Putamen (tissue), 1 donor: ENCODE data around the gene MTFMT.
"Not testable (repeated sequence)": the region's sequence is repeated elsewhere in the genome, so short reads cannot be mapped to it uniquely, and the experiment has no call there.

Experiments used
- DNase-seq: peaks from one replicate; pipeline ENCODE4 v3.0.0-alpha.2; 2016; ENCODE audit warnings: low spot score

The MTFMT gene

GRCh38 chr15:65028921-65029735, at the start of gene MTFMT:
Gene MTFMT (minus strand): TSS chr15:65029639. CDS start chr15:65029613, 26 bp downstream.
- peak; percentile 88 for DNase-seq

DNA sequence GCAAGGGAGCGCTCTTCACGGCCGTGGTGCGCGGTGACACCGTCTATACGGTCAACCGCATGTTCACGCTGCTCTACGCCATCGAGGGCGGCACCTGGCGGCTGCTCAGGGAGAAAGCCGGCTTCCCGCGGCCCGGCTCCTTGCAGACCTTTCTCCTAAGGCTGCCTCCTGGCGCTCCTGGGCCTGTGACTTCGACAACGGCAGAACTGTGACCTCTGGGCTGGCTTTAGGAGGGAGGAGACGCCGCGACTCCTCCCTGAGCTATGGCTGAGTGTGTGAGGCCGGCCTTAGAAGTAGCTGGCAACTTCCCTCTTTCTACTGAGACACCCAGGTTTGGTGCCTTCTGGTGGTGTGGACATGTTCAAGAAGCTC, 48.5 kb upstream of the MTFMT start:
- DNase-seq, result no peak

- no peak for DNase-seq
Measured at GRCh38 chr15:65077291-65077980, 48.0 kb upstream of the MTFMT start.

DNA sequence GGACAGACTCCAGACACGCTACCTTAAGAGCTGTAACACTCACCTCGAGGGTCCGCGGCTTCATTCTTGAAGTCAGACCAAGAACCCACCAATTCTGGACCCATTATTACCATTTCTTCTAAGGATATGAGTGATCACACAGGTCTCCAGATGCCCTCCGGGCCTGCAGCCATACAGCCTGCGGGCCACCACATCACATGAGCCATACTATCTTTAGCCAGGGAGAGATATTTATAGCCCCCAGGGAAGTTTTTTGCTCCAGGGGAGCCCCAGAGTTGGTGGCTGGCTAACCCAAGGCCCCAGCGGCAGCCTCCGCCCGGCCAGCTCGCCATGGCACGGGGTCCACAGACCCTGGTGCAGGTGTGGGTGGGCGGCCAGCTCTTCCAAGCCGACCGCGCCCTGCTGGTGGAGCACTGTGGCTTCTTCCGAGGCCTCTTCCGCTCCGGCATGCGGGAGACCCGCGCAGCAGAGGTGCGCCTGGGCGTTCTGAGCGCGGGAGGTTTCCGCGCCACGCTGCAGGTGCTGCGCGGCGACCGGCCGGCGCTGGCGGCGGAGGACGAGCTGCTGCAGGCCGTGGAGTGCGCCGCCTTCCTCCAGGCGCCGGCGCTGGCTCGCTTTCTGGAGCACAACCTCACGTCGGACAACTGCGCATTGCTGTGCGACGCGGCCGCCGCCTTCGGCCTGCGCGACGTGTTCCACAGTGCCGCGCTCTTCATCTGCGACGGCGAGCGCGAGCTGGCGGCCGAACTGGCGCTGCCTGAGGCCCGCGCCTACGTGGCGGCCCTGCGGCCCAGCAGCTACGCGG, 47.2 kb upstream of the MTFMT start, which contains the start of gene KBTBD13:
Gene KBTBD13 (plus strand): TSS at position 261 of the 805 bp plus-strand sequence. CDS start 70 bp downstream, at position 331.
- no peak for DNase-seq

DNA sequence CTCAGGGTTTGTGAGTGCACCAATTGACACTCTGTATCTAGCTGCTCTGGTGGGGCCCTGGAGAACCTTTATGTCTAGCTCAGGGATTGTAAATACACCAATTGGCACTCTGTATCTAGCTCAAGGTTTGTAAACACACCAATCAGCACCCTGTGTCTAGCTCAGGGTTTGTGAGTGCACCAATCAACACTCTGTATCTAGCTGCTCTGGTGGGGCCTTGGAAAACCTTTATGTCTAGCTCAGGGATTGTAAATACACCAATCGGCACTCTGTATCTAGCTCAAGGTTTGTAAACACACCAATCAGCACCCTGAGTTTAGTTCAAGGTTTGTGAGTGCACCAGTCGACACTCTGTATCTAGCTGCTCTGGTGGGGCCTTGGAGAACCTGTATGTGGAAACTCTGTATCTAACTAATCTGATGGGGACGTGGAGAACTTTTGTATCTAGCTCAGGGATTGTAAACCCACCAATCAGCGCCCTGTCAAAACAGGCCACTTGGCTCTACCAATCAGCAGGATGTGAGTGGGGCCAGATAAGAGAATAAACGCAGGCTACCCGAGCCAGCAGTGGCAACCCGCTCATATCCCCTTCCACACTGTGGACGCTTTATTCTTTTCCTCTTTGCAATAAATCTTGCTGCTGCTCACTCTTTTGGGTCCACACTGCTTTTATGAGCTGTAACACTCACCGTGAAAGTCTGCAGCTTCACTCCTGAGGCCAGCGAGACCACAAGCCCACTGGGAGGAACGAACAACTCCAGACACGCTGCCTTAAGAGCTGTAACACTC, 46.4 kb upstream of the MTFMT start:
- DNase-seq, result not testable (repeated sequence)

DNA sequence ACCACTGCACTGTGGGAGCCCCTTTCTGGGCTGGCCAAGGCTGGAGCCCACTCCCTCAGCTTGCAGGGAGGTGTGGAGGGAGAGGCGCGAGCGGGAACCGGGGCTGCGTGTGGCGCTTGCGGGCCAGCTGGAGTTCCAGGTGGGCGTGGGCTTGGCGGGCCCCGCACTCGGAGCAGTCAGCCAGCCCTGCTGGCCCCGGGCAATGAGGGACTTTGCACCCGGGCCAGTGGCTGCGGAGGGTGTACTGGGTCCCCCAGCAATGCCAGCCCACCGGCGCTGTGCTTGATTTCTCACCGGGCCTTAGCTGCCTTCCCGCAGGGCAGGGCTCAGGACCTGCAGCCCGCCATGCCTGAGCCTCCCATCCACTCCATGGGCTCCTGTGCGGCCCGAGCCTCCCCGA, 45.5 kb upstream of the MTFMT start:
- DNase-seq, result not testable (repeated sequence)

- DNase-seq, result no peak
Measured at GRCh38 chr15:65072617-65073016, 43.2 kb upstream of the MTFMT start.

- DNase-seq, result no peak
Measured at GRCh38 chr15:65072027-65072426, 42.6 kb upstream of the MTFMT start.

DNA sequence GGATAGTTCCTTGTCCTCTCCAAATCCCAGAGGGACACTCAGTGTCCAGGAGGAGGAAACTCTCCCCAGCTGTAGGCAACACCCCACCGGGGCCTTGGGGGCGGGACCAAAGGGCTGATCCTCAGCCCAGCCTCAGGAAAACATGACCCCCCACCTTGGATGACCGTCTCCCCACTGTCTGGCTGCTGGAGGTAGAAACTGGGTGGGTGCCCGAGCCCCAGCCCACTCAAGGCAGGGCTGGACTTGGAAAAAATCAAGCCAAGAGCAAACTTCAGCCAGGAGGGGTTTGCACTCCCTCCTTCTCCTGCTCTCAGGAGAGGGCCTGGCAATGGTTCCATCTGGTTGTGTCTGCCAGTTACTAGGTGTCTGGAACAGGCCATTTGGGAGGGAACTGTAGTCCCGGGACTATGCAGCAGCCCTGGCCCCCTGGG, 42.0 kb upstream of the MTFMT start:
- DNase-seq, result no peak

- no peak for DNase-seq
Measured at GRCh38 chr15:65069779-65070546, 40.5 kb upstream of the MTFMT start.

GRCh38 chr15:65069179-65069578, 39.7 kb upstream of the MTFMT start:
- no peak for DNase-seq

GRCh38 chr15:65068403-65068788, 39.0 kb upstream of the MTFMT start:
- DNase-seq, result no peak

GRCh38 chr15:65067645-65068402, 38.4 kb upstream of the MTFMT start, which contains the start of gene RASL12:
Gene RASL12 (minus strand): TSS chr15:65067991. CDS start chr15:65067835, 156 bp downstream.
- no peak for DNase-seq

DNA sequence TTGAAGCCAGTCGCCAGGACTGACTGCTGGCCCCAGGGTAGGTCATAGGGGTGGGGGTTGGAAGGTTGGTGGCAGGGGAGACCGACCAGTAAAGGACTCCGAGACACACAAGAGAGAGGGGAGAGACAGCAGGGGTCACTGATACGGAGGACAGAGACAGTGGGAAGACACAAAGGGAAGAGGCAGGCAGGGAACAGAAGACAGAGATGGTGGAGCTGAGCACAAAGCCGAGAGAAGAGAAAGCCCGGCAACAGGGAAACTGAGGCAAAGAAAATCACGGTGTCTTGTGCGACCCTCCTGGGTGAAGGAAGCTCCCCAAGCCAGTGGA, 37.8 kb upstream of the MTFMT start:
- no peak for DNase-seq

DNA sequence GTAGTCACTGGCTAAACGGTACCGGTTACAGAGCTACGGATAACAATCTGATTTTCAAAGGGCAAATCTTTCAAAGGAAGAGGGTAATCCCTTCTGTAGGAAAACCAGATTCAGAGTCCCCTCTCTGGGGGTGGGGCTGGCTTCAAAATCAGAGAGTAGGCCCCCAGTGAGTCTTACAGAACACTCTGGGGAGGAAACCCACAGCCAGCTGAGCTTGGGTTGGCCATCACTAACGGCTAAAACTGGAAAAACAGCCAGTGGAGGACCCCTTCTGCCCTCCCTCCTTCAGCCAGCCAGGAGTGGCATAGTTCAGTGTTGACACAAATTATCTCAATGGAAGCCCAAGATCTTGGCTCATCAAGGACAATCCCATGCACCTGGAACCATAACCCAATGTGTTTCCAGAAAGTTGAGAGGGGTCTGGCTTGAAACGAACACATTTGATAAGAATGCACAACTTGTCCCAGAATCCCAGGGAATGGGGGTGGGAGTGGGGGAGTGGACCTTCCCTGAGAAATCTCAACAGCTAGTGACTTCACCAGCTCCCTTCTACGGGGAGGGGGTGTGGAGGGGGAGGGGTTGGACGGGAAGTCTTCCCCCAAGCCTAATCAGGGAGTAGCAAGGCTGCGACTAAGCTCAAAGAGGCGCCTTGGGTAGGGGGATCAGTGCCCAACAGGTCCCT, 37.3 kb upstream of the MTFMT start:
- no peak for DNase-seq

DNA sequence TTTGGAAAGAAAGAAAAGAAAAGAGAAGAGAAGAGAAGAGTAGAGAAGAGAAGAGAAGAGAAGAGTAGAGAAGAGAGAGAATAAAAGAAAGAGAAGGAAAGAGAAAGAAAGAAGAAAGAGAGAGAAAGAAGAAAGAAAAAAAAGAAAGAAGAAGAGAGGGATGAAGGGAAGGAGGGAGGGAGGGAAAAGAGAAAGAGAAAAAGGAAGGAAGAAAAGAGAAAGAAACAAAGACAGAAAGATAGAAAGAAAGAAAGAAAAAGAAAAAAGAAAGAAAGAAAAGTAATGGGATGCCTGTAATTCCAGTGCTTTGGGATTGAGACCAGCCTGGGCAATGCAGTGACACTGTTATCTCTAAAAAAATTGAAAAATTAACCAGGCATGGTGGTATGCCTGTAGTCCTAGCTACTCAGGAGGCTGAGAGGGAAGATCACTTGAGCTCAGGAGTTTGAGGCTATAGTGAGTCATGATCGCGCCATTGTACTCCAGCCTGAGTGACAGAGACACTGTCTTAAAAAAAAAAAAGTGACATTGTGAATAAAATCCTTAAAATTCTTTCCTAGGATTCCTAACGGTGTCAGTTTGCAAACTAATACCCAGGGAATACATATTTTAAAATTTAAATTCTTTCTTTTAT, 36.7 kb upstream of the MTFMT start:
- DNase-seq, result no peak

DNA sequence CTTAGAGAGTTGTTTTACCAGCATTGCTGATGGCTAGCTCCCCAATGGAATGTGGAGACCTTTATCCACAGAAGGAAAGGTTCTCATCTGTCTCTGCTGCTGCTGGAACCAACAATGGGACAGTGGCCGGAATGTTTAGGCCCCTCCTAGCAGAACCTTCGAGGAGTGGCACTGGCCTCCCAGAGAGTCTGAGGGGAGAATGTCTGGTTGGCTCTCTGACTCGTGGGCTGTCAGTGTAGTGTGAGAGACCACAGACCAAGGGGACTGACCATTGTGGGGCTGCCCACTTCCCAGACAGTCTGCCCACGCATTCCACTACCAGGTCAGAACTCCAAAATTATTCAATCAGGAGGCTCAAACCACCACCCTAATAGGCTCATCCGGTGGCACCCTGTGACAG, 33.3 kb upstream of the MTFMT start:
- DNase-seq, result no peak

GRCh38 chr15:65062061-65062460, 32.6 kb upstream of the MTFMT start:
- no peak for DNase-seq
